Nephron progenitor cell (in vitro differentiated cells): ENCODE data around the gene CPNE5.
"Not testable (repeated sequence)": the region's sequence is repeated elsewhere in the genome, so short reads cannot be mapped to it uniquely, and the experiment has no call there.

Source experiments
- DNase-seq: peaks from one replicate; pipeline ENCODE4 v3.0.0; 2021
- H3K27ac Mint-ChIP-seq: 2 replicates; pipeline ENCODE4 v1.8.0; 2021; ENCODE audit warnings: mild to moderate bottlenecking, moderate library complexity, mixed read lengths
- H3K27me3 Mint-ChIP-seq: 2 replicates; pipeline ENCODE4 v1.8.0; 2021; ENCODE audit warnings: mild to moderate bottlenecking, low read depth, mixed read lengths; ENCODE audit not compliant: poor library complexity
- H3K36me3 Mint-ChIP-seq: 2 replicates; pipeline ENCODE4 v1.8.0; 2021; ENCODE audit warnings: low read depth, mixed read lengths
- H3K4me1 Mint-ChIP-seq: 2 replicates; pipeline ENCODE4 v1.8.0; 2021; ENCODE audit warnings: mixed read lengths
- H3K4me3 Mint-ChIP-seq: 2 replicates; pipeline ENCODE4 v1.8.0; 2021; ENCODE audit warnings: mild to moderate bottlenecking, moderate library complexity, mixed read lengths
- H3K9me3 Mint-ChIP-seq: 2 replicates; pipeline ENCODE4 v1.8.0; 2021; ENCODE audit warnings: mild to moderate bottlenecking, moderate library complexity, mixed read lengths
- CTCF ChIP-seq: fragments of 200-600 bp; sonication (generic); IDR thresholded peaks from 2 replicates; pipeline ENCODE4 v1.5.0; 2021; ENCODE audit warnings: antibody characterized with exemption

CPNE5 gene

DNA sequence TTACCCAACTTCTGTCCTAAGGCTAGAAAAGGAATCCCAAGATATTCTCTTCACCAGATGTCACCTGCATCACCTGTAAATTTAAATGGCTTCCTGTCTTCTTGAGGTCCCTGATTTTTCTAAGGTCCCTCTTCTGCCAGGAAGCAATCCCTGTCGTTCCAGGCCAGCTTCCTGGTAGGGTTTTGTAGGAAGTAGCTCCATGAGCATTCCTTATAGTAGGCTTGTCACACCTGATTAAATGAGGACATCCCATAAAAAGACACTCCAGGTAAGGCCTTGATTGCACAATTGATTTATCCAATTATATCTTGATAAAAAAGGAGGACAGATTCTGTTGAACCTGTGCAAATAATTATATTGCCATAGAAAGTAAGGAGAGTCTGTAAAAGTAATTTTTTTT lies 132.9 kb downstream of the CPNE5 start:
- Mint-ChIP-seq H3K27me3 (peaks cover 17% of the 10 kb centered on the region), H3K36me3 (no peaks in the 10 kb centered on the region), H3K27ac (no peak overlapping the region), H3K9me3 (no peaks in the 10 kb centered on the region), H3K4me3 (no peak overlapping the region), H3K4me1 (peaks cover 18% of the 10 kb centered on the region)
- TF ChIP-seq CTCF: no peak
- DNase-seq: no peak

DNA sequence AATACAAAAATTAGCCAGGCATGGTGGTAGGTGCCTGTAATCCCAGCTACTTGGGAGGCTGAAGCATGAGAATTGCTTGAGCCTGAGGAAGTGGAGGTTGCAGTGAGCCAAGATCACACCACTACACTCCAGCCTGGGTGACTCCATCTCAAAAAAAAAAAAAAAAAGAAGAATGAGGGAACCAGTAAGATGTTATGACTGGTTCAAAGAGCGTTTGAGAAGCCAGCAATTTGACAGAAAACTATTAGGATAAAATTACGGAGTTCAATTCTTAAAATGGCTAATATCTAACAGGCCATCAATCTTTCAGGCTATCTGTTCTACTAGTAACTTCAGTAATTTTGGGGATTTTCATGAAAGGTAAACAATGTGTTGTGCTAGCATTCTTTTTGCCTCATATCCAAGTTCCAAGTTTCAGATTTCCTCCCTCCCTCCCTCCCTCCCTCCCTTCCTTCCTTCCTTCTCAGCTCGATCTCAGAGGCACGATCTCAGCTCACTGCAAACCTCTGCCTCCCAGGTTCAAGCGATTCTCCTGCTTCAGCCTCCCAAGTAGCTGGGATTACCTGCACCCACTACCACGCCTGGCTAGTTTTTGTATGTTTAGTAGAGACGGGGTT lies 134.2 kb downstream of the CPNE5 start:
- Mint-ChIP-seq H3K4me1 (peaks cover 18% of the 10 kb centered on the region), H3K27me3 (peaks cover 12% of the 10 kb centered on the region)
- not testable (repeated sequence) for H3K9me3 Mint-ChIP-seq, DNase-seq, H3K27ac Mint-ChIP-seq, H3K4me3 Mint-ChIP-seq, H3K36me3 Mint-ChIP-seq

DNA sequence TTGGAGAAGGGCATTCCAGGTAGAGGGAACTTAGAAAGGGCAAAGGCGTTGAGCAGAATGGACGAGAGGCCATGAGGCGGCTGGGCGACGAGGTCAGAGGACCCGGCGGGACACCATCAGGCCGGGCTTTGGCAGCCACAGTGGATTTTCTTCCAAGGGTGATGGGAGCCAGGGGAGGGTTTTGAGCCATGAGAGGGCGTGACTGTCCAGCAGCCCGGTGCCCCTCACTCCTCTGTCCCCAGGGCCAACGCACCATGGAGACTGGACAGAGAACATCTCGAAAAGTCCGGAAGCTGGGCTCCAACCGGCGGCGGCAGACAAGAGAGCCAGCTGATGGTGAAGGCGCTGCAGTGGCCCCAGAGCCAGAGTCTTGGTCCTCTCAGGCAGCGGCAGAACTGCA lies 135.3 kb downstream of the CPNE5 start:
- no peak overlapping the region for H3K27ac Mint-ChIP-seq
- no peak for TF ChIP-seq CTCF
- no peak overlapping the region for H3K4me3 Mint-ChIP-seq
- H3K27me3 Mint-ChIP-seq: peaks cover 12% of the 10 kb centered on the region
- H3K36me3 Mint-ChIP-seq: no peaks in the 10 kb centered on the region
- no peaks in the 10 kb centered on the region for H3K9me3 Mint-ChIP-seq
- peaks cover 18% of the 10 kb centered on the region for H3K4me1 Mint-ChIP-seq
- DNase-seq: no peak

- Mint-ChIP-seq H3K27me3 (peaks cover 19% of the 10 kb centered on the region), H3K36me3 (no peaks in the 10 kb centered on the region), H3K4me3 (no peak overlapping the region), H3K4me1 (peaks cover 23% of the 10 kb centered on the region), H3K27ac (no peak overlapping the region), H3K9me3 (no peaks in the 10 kb centered on the region)
- no peak for TF ChIP-seq CTCF
- no peak for DNase-seq
Measured at GRCh38 chr6:36703081-36703606, 136.1 kb downstream of the CPNE5 start.

DNA sequence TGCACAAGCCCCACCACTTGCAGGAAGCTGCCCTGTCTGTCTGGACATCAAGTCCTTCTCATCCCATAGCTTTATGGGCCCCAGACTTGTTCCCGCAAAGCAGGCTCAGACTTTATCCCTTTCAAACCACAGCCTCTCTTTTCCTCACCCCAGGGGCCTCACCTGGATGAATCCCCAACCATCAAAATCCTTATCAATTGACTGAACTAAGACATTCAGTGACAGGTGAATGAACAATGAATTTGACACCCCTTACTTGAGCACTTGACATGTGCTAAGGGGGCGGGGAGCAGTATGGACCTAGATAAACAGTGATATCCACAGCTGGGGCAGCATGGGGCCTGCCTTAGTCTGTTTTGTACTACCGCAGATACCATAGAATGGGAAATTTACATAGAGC lies 136.6 kb downstream of the CPNE5 start:
- Mint-ChIP-seq H3K4me1 (peaks cover 24% of the 10 kb centered on the region), H3K4me3 (no peak overlapping the region), H3K27me3 (peaks cover 20% of the 10 kb centered on the region), H3K9me3 (no peaks in the 10 kb centered on the region), H3K27ac (no peak overlapping the region), H3K36me3 (no peaks in the 10 kb centered on the region)
- no peak for DNase-seq
- no peak for TF ChIP-seq CTCF

- DNase-seq: no peak
- H3K27me3 Mint-ChIP-seq: peaks cover 21% of the 10 kb centered on the region
- H3K9me3 Mint-ChIP-seq: peaks cover 6% of the 10 kb centered on the region
- no peak overlapping the region for H3K27ac Mint-ChIP-seq
- no peak overlapping the region for H3K4me3 Mint-ChIP-seq
- peaks cover 24% of the 10 kb centered on the region for H3K4me1 Mint-ChIP-seq
- no peak for TF ChIP-seq CTCF
- H3K36me3 Mint-ChIP-seq: no peaks in the 10 kb centered on the region
Measured at GRCh38 chr6:36701401-36701991, 137.7 kb downstream of the CPNE5 start.
